Stimulated activated naive B cell treated with anti-CD40 and anti-IgM and Interleukin-4, amounts not matched to agents 10 μg/mL and 1 μg/mL and 100 μg/mL, for 72 hours (primary cell): ENCODE measurements around the gene PAX5.

Source experiments
- ATAC-seq, 2 donors: fragments of 150-1000 bp; cut with Tn5 transposase; replicated peaks; 2 replicates each; pipeline ENCODE4 v1.10.0; 2021; ENCODE audit warnings: moderate library complexity in 1 of 2
- DNase-seq: peaks from one replicate; pipeline ENCODE4 v3.0.0; 2021
- H3K27ac Mint-ChIP-seq: one replicate; pipeline ENCODE4 v1.8.0; 2022; ENCODE audit warnings: mild to moderate bottlenecking, mixed read lengths
- H3K27me3 Mint-ChIP-seq, 2 donors: one replicate each; pipeline ENCODE4 v1.8.0; 2022; ENCODE audit warnings: mixed read lengths in 2 of 2
- H3K36me3 Mint-ChIP-seq, 2 donors: one replicate each; pipeline ENCODE4 v1.8.0; 2022; ENCODE audit warnings: mixed read lengths in 2 of 2, mild to moderate bottlenecking in 1 of 2
- H3K4me1 Mint-ChIP-seq, 2 donors: one replicate each; pipeline ENCODE4 v1.8.0; 2022; ENCODE audit warnings: mixed read lengths in 2 of 2, mild to moderate bottlenecking in 1 of 2
- H3K4me3 Mint-ChIP-seq, 2 donors: one replicate each; pipeline ENCODE4 v1.8.0; 2022; ENCODE audit warnings: mild to moderate bottlenecking in 2 of 2, mixed read lengths in 2 of 2, moderate library complexity in 1 of 2
- H3K9me3 Mint-ChIP-seq, 2 donors: one replicate each; pipeline ENCODE4 v1.8.0; 2022; ENCODE audit warnings: mixed read lengths in 2 of 2, mild to moderate bottlenecking in 1 of 2

The PAX5 gene

GRCh38 chr9:36847781-36848673, 186.0 kb downstream of the PAX5 start:
- H3K27me3 Mint-ChIP-seq = no peaks in the 10 kb centered on the region
- H3K36me3 Mint-ChIP-seq = peaks cover 45 to 69% of the 10 kb centered on the region in 2 donors
- H3K4me1 Mint-ChIP-seq = peaks cover 16 to 38% of the 10 kb centered on the region in 2 donors
- DNase-seq = no peak
- H3K27ac Mint-ChIP-seq = peak overlapping the region; percentile 83
- H3K9me3 Mint-ChIP-seq = no peaks in the 10 kb centered on the region
- H3K4me3 Mint-ChIP-seq = peak overlapping the region in 1 of 2 donors; percentile 16
- ATAC-seq = no peak

GRCh38 chr9:36846621-36847020, 187.4 kb downstream of the PAX5 start:
- H3K4me3 Mint-ChIP-seq = no peak overlapping the region
- H3K36me3 Mint-ChIP-seq = peaks cover 35 to 57% of the 10 kb centered on the region in 2 donors
- peak overlapping the region; percentile 75 for H3K27ac Mint-ChIP-seq
- ATAC-seq = no peak
- no peaks in the 10 kb centered on the region for H3K27me3 Mint-ChIP-seq
- H3K9me3 Mint-ChIP-seq = no peaks in the 10 kb centered on the region
- DNase-seq = no peak
- H3K4me1 Mint-ChIP-seq = peaks cover 14 to 34% of the 10 kb centered on the region in 2 donors

- Mint-ChIP-seq H3K4me3 (no peak overlapping the region), H3K27ac (peak overlapping the region; percentile 75), H3K9me3 (no peaks in the 10 kb centered on the region), H3K4me1 (peaks cover 14 to 33% of the 10 kb centered on the region in 2 donors), H3K27me3 (no peaks in the 10 kb centered on the region), H3K36me3 (peaks cover 34 to 58% of the 10 kb centered on the region in 2 donors)
- no peak for DNase-seq
- ATAC-seq = no peak
Observed at GRCh38 chr9:36845844-36846243, 188.2 kb downstream of the PAX5 start.

GRCh38 chr9:36844961-36845360, 189.1 kb downstream of the PAX5 start:
- Mint-ChIP-seq H3K27me3 (no peaks in the 10 kb centered on the region), H3K36me3 (peaks cover 34 to 62% of the 10 kb centered on the region in 2 donors), H3K27ac (peak overlapping the region; percentile 90), H3K4me1 (peaks cover 14 to 30% of the 10 kb centered on the region in 2 donors), H3K9me3 (no peaks in the 10 kb centered on the region), H3K4me3 (no peak overlapping the region)
- DNase-seq (no peak), ATAC-seq (no peak)

- Mint-ChIP-seq H3K27me3 (no peaks in the 10 kb centered on the region), H3K9me3 (no peaks in the 10 kb centered on the region), H3K4me1 (peaks cover 16 to 21% of the 10 kb centered on the region in 2 donors), H3K27ac (peak overlapping the region; percentile 90), H3K36me3 (peaks cover 31 to 62% of the 10 kb centered on the region in 2 donors), H3K4me3 (no peak overlapping the region)
- no peak for DNase-seq
- no peak for ATAC-seq
Observed at GRCh38 chr9:36843964-36844363, 190.1 kb downstream of the PAX5 start.

GRCh38 chr9:36842560-36843530, 191.2 kb downstream of the PAX5 start:
- no peak overlapping the region for H3K4me3 Mint-ChIP-seq
- H3K9me3 Mint-ChIP-seq = no peaks in the 10 kb centered on the region
- H3K36me3 Mint-ChIP-seq = peaks cover 28 to 60% of the 10 kb centered on the region in 2 donors
- no peak for ATAC-seq
- H3K4me1 Mint-ChIP-seq = peaks cover 14 to 16% of the 10 kb centered on the region in 2 donors
- no peak for DNase-seq
- no peaks in the 10 kb centered on the region for H3K27me3 Mint-ChIP-seq
- peak overlapping the region; percentile 90 for H3K27ac Mint-ChIP-seq

GRCh38 chr9:36840898-36841536, 193.1 kb downstream of the PAX5 start:
- ATAC-seq (no peak), DNase-seq (no peak)
- Mint-ChIP-seq H3K4me1 (peaks cover 27 to 28% of the 10 kb centered on the region in 2 donors), H3K27me3 (no peaks in the 10 kb centered on the region), H3K4me3 (no peak overlapping the region), H3K27ac (peak overlapping the region; percentile 85), H3K9me3 (no peaks in the 10 kb centered on the region), H3K36me3 (peaks cover 39 to 71% of the 10 kb centered on the region in 2 donors)

GRCh38 chr9:36839131-36839885, 194.8 kb downstream of the PAX5 start:
- H3K9me3 Mint-ChIP-seq = no peaks in the 10 kb centered on the region
- H3K27ac Mint-ChIP-seq = peak overlapping the region; percentile 83
- H3K4me3 Mint-ChIP-seq = peak overlapping the region in 1 of 2 donors; percentile 17
- DNase-seq (no peak), ATAC-seq (no peak)
- peaks cover 39 to 68% of the 10 kb centered on the region in 2 donors for H3K36me3 Mint-ChIP-seq
- H3K27me3 Mint-ChIP-seq = no peaks in the 10 kb centered on the region
- H3K4me1 Mint-ChIP-seq = peaks cover 36 to 43% of the 10 kb centered on the region in 2 donors

GRCh38 chr9:36837431-36838405, 196.3 kb downstream of the PAX5 start:
- H3K4me1 Mint-ChIP-seq = peaks cover 43 to 54% of the 10 kb centered on the region in 2 donors
- DNase-seq = no peak
- peak overlapping the region in 1 of 2 donors; percentile 61 for H3K4me3 Mint-ChIP-seq
- no peak for ATAC-seq
- H3K36me3 Mint-ChIP-seq = peaks cover 35 to 60% of the 10 kb centered on the region in 2 donors
- no peaks in the 10 kb centered on the region for H3K27me3 Mint-ChIP-seq
- H3K9me3 Mint-ChIP-seq = no peaks in the 10 kb centered on the region
- H3K27ac Mint-ChIP-seq = peak overlapping the region; percentile 83

- ATAC-seq = no peak
- H3K36me3 Mint-ChIP-seq = peaks cover 31 to 62% of the 10 kb centered on the region in 2 donors
- DNase-seq = no peak
- no peaks in the 10 kb centered on the region for H3K27me3 Mint-ChIP-seq
- peak overlapping the region; percentile 4 to 6 for H3K4me3 Mint-ChIP-seq
- peaks cover 52 to 65% of the 10 kb centered on the region in 2 donors for H3K4me1 Mint-ChIP-seq
- no peaks in the 10 kb centered on the region for H3K9me3 Mint-ChIP-seq
- H3K27ac Mint-ChIP-seq = peak overlapping the region; percentile 92
Observed at GRCh38 chr9:36836486-36836885, 197.6 kb downstream of the PAX5 start.

- Mint-ChIP-seq H3K4me3 (peak overlapping the region; percentile 12 to 41), H3K27ac (peak overlapping the region; percentile 92)
Observed at GRCh38 chr9:36835271-36835996, 198.6 kb downstream of the PAX5 start.

GRCh38 chr9:36834736-36835135, 199.3 kb downstream of the PAX5 start:
- H3K4me3 Mint-ChIP-seq = peak overlapping the region in 1 of 2 donors; percentile 12
- no peak for DNase-seq
- H3K9me3 Mint-ChIP-seq = no peaks in the 10 kb centered on the region
- ATAC-seq = no peak
- peak overlapping the region; percentile 92 for H3K27ac Mint-ChIP-seq
- no peaks in the 10 kb centered on the region for H3K27me3 Mint-ChIP-seq
- peaks cover 54 to 66% of the 10 kb centered on the region in 2 donors for H3K4me1 Mint-ChIP-seq
- H3K36me3 Mint-ChIP-seq = peaks cover 24 to 47% of the 10 kb centered on the region in 2 donors

More at GRCh38 chr9:36835271-36835996, 198.6 kb downstream of the PAX5 start:
- peaks cover 54 to 66% of the 10 kb centered on the region in 2 donors for H3K4me1 Mint-ChIP-seq
- DNase-seq (no peak), ATAC-seq (peak; percentile 68 to 74)
- no peaks in the 10 kb centered on the region for H3K27me3 Mint-ChIP-seq
- no peaks in the 10 kb centered on the region for H3K9me3 Mint-ChIP-seq
- H3K36me3 Mint-ChIP-seq = peaks cover 27 to 52% of the 10 kb centered on the region in 2 donors
